Measurements from ENCODE around the gene GAB2.

GAB2 gene

DNA sequence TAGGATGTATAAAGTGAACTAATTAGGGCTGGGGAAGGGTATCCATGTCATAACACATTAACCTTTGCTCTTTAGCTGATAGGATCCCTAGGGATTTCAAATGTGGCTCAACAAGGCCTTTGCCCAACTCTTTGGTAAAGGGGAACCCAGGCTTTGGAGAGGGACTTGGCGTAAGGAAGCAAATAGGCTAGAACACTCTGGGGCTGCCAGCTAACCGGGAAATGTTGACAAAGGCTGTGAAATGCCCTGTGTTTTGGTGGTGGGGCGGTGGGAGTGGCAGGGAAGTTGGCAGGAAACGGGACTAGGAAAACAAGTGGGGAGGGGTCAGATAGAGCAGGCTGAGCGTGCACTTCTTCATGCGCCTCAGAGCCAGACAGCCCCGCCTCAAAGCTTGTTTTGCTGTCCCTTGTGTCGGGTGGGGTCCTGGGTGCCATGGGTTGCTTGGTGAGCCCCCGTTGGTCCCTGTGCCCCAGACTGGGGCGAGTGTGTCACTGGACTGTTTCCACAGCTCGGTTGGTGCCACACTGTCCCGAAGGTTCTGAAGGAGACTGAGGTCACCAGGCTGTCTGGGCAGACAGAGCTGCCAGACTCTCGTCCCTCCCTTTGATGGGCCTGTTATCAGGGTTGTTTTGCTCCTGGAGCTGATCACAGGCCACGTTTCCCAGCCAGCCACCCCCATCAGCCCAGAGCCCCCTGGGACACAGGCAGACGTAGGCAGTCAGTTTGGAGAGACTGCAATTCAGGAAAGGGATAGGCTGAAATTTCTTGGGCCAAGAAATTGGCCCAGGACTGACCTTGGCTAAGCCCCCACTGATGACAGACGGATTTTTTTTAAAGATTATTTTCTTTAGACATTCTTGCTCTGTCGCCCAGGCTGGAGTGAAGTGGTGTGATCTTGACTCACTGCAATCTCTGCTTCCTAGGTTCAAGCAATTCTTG is 248.8 kb downstream of the GAB2 start:
- H4K20me1 ChIP-seq (ENCODE audit: insufficient read depth, low read length) = no peaks in the 10 kb centered on the region
- no peaks in the 10 kb centered on the region for H3K9me2 ChIP-seq (ENCODE audit: low read depth, low read length)
- H3K4me1 ChIP-seq (ENCODE audit: insufficient read depth, low read length, severe bottlenecking) = no peaks in the 10 kb centered on the region
- no peaks in the 10 kb centered on the region for H3K9me3 ChIP-seq (ENCODE audit: low read length)
- no peak overlapping the region for H3K4me3 ChIP-seq (ENCODE audit: low read depth, low read length, poor library complexity, severe bottlenecking)
- H3F3A ChIP-seq (ENCODE audit: insufficient read depth, low read length) = no peaks in the 10 kb centered on the region
- no peaks in the 10 kb centered on the region for H3K79me2 ChIP-seq (ENCODE audit: insufficient read depth, low read length)
- TF ChIP-seq, protein P1, sequence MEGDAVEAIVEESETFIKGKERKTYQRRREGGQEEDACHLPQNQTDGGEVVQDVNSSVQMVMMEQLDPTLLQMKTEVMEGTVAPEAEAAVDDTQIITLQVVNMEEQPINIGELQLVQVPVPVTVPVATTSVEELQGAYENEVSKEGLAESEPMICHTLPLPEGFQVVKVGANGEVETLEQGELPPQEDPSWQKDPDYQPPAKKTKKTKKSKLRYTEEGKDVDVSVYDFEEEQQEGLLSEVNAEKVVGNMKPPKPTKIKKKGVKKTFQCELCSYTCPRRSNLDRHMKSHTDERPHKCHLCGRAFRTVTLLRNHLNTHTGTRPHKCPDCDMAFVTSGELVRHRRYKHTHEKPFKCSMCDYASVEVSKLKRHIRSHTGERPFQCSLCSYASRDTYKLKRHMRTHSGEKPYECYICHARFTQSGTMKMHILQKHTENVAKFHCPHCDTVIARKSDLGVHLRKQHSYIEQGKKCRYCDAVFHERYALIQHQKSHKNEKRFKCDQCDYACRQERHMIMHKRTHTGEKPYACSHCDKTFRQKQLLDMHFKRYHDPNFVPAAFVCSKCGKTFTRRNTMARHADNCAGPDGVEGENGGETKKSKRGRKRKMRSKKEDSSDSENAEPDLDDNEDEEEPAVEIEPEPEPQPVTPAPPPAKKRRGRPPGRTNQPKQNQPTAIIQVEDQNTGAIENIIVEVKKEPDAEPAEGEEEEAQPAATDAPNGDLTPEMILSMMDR (IDR thresholded peaks at IDR 0.05; ENCODE audit: low read length) = no peak
- TF ChIP-seq EZH2 (IDR thresholded peaks at IDR 0.05; ENCODE audit: borderline replicate concordance, low read length) = no peak
- no peak overlapping the region for H3K4me2 ChIP-seq (ENCODE audit: low read length)
- H3K9ac ChIP-seq (ENCODE audit: low read length) = no peak overlapping the region
- no peak overlapping the region for H2AFZ ChIP-seq (ENCODE audit: low read length)
- no peaks in the 10 kb centered on the region for H3K27me3 ChIP-seq (ENCODE audit: insufficient read depth, low read length)
- H3K36me3 ChIP-seq (ENCODE audit: insufficient read depth, low read length) = no peaks in the 10 kb centered on the region; the same call in 1 of the 2 replicates
- H3K27ac ChIP-seq (ENCODE audit: low read depth, low read length, poor library complexity, severe bottlenecking) = no peak overlapping the region

GRCh38 chr11:78166855-78167469 is 250.7 kb downstream of the GAB2 start:
- no peaks in the 10 kb centered on the region for H3K9me3 ChIP-seq (ENCODE audit: low read length)
- H3K4me2 ChIP-seq (ENCODE audit: low read length) = no peak overlapping the region
- no peak overlapping the region for H3K27ac ChIP-seq (ENCODE audit: low read depth, low read length, poor library complexity, severe bottlenecking)
- H2AFZ ChIP-seq (ENCODE audit: low read length) = no peak overlapping the region
- H3K27me3 ChIP-seq (ENCODE audit: insufficient read depth, low read length) = no peaks in the 10 kb centered on the region
- no peaks in the 10 kb centered on the region for H3F3A ChIP-seq (ENCODE audit: insufficient read depth, low read length)
- no peaks in the 10 kb centered on the region for H4K20me1 ChIP-seq (ENCODE audit: insufficient read depth, low read length)
- H3K9ac ChIP-seq (ENCODE audit: low read length) = no peak overlapping the region
- no peaks in the 10 kb centered on the region for H3K79me2 ChIP-seq (ENCODE audit: insufficient read depth, low read length)
- no peaks in the 10 kb centered on the region for H3K36me3 ChIP-seq (ENCODE audit: insufficient read depth, low read length)
- no peaks in the 10 kb centered on the region for H3K4me1 ChIP-seq (ENCODE audit: insufficient read depth, low read length, severe bottlenecking)
- no peaks in the 10 kb centered on the region for H3K9me2 ChIP-seq (ENCODE audit: low read depth, low read length)
- no peak overlapping the region for H3K4me3 ChIP-seq (ENCODE audit: low read depth, low read length, poor library complexity, severe bottlenecking)
- TF ChIP-seq, protein P1 (IDR thresholded peaks at IDR 0.05; ENCODE audit: low read length) = no peak
- TF ChIP-seq EZH2 (IDR thresholded peaks at IDR 0.05; ENCODE audit: borderline replicate concordance, low read length) = no peak
